ENCODE measurements around the gene MINDY2.
"Not testable (repeated sequence)": the region's sequence is repeated elsewhere in the genome, so short reads cannot be mapped to it uniquely, and the experiment has no call there.

Gene MINDY2

DNA sequence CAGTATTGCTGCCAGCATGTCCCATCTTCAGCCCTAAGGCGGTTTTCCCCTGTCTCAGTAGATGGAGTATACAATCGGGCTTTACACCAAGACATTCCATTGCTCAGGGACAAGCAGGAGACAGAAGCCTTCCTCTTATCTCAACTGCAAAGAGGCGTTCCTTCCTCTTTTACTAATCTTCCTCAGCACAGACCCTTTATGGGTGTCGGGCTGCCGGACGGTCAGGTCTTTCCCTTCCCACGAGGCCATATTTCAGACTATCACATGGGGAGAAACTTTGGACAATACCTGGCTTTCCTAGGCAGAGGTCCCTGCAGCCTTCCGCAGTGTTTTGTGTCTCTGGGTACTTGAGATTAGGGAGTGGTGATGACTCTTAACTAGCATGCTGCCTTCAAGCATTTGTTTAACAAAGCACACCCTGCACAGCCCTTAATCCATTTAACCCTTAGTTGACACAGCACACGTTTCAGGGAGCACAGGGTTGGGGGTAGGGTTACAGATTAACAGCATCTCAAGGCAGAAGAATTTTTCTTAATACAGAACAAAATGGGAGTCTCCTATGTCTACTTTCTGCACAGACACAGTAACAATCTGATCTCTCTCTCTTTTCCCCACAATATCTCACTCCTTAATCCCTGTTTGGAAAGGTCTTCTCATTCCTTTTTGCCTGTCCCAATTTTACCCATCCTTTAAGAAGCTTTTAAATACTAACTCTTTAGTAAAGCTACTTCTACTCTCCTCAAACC, 62.8 kb downstream of the MINDY2 start:
- not testable (repeated sequence) for DNase-seq (ENCODE audit: low spot score)

GRCh38 chr15:58839485-58839884, 68.4 kb downstream of the MINDY2 start:
- DNase-seq (ENCODE audit: low spot score) = peak; percentile 11

- DNase-seq (ENCODE audit: low spot score) = no peak
These were observed 68.9 kb downstream of the MINDY2 start for GRCh38 chr15:58840048-58840447.

DNA sequence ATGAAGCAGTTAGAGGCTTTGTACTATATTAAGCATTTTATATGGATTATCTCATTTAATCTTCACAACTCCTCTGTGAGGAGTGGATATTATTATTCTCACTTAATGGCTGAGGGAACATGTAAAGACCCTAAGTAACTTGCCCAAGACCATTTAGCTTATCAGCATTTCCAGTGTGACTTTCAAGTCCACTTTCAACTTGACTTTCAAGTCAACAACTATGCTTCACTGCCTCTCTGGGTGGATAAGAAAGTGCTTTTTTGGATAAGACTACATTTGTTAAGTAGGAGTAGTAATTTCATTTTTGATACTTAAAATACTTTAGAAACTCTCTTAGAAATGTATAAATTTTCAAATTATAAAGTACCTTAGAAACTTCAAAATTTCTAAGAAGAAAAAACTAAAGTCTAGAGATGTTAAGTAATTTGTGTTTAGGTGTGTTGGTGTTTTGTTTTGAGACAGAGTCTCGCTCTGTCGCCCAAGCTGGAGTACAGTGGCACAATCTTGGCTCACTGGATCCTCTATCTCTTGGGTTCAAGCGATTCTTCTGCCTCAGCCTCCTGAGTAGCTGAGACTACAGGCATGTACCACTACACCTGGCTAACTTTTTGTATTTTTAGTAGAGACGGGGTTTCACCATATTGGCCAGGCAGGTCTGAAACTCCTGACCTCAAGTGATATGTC, 71.8 kb downstream of the MINDY2 start:
- no peak for DNase-seq (ENCODE audit: low spot score)

- DNase-seq (ENCODE audit: low spot score) = not testable (repeated sequence)
These were observed 80.1 kb downstream of the MINDY2 start for GRCh38 chr15:58851205-58851604.

DNA sequence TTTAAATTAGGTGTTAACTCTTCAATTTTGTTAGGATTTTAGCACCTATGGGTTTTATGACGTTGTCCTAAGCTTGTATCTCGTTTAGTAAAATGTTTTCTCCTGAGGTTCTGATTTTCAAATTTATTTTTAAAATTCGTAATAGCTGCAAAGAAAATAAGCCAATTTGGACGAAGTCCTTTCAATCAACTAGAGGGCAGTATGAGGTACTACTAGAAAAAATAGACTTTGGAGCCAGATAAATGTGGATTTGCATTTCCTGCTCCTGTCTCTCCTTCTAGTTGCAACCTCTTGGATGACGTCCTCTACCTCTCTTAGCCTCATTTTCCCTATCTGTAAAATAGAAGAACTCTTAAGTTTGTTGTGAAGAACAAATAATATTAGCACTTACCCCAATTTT, 81.2 kb downstream of the MINDY2 start:
- DNase-seq (ENCODE audit: low spot score) = no peak

DNA sequence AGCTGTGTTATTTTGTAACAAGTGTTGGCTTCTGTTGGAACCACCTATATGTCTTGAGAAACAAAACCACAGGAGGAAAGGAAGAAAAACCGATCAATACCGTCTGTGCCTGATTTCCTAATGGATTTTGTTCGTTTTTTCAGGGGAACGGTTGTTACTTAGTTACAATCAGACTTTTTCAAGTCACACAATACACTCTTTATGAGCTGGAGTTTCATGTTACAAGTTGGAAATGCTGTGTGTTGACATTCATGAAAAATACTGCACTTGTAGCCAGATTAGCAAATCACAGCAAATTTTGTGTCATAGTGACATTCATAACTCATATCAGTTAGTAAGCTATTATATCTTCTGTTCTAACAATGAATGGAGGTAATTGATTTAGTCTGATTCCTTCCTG, 83.5 kb downstream of the MINDY2 start:
- DNase-seq (ENCODE audit: low spot score) = no peak

GRCh38 chr15:58856086-58856485, 85.0 kb downstream of the MINDY2 start:
- DNase-seq (ENCODE audit: low spot score) = no peak

DNA sequence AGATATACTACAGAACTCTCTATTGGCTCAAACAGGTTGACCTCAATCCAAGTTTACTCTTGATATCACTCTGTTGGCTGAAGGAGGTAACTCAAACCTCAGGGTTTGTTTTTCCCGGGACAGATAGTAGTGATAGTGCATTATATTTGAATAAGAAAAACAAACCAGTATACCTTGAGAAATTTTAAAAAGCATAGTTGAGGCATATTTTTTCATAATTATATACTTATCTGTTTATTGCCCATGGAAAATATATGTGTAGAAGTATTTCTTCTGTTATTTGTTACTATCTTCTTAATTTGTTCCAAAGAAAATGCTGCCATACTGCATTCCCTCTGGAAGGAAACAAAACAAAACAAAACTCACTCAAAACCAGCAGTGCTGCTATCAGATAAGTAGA, 85.5 kb downstream of the MINDY2 start:
- not testable (repeated sequence) for DNase-seq (ENCODE audit: low spot score)

- DNase-seq (ENCODE audit: low spot score) = no peak
These were observed 91.2 kb downstream of the MINDY2 start for GRCh38 chr15:58862326-58862725.

- peak; percentile 38 for DNase-seq (ENCODE audit: low spot score)
These were observed 93.7 kb downstream of the MINDY2 start for GRCh38 chr15:58864602-58865424.

GRCh38 chr15:58865425-58865880, 94.4 kb downstream of the MINDY2 start:
- DNase-seq (ENCODE audit: low spot score) = peak; percentile 10

DNA sequence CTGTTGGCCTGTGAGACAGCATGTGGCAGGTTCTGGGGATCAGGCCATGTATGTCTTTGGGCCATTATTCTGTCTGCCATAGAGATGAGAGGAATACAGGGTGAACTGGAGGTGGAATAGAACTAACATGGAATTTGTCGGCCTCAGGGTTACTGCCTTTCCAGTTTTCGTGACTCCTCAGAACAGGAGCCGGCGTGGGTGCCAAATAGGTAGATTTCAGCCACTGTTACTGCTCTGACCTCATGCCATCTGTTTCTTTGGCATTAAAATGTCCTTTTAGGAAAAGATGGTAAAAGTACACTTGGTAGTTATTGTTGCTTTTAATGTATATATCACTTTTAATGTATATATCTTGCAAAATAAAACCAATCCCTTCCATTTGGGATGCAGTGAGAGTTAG, 96.8 kb downstream of the MINDY2 start:
- DNase-seq (ENCODE audit: low spot score) = no peak

DNA sequence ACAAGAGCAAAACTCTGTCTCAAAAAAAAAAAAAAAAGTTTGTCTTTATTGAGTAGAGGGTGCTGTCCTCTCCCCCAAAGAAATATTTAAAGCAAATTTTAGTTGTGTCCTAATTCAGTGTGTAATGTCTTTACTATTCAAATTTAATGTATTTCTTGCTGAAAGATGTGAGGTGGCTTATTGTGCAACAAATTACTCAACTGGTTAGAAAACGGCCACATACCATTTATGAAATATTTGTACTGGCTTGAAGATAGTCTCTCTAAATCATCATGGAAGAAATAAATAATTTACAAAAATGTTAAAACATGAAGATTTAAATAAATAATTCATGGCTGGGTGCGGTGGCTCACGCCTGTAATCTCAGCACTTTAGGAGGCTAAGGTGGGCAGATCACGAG, 99.3 kb downstream of the MINDY2 start:
- peak; percentile 4 for DNase-seq (ENCODE audit: low spot score)

DNA sequence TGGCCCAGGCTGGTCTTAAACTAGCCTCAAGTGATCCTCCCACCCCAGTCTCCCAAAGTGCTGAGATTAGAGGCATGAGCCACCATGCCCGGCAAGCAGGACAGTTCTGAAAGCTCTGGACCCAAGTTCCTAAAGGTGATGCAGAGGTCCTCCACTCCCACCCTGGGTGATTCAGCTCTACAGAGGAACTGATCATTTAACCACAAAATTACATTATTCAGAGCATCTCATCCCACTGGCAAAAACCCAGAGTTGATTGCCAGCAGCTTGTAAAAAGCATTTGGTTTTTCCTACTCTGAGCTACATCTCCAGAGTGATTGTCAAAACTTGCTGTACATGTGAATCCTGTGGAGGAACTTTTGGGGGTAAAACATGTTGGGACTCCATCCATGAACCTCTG, 102.2 kb downstream of the MINDY2 start:
- DNase-seq (ENCODE audit: low spot score) = peak; percentile 81

DNA sequence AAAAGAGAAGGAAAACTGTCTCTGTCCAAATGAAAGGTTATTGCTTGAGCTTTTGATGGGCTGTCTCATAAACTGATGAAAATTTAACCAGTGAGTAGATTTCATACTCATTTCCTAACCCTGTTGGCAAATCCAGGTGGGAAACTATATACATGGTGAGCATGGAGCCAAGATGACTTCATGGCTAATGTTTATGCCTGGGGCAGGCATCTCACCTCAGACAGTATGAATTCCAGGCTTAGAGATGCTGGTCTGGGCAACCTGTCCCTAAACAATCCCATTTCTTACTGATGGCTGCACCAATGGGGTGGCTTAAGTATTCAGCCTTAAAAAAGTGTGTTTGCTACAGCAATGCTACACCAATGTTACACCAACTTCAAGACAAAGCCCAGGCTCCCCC, 104.2 kb downstream of the MINDY2 start:
- DNase-seq (ENCODE audit: low spot score) = no peak

GRCh38 chr15:58876306-58877106, 105.4 kb downstream of the MINDY2 start:
- no peak for DNase-seq (ENCODE audit: low spot score)

- no peak for DNase-seq (ENCODE audit: low spot score)
These were observed 107.1 kb downstream of the MINDY2 start for GRCh38 chr15:58877999-58878825.

- no peak for DNase-seq (ENCODE audit: low spot score)
These were observed 109.2 kb downstream of the MINDY2 start for GRCh38 chr15:58880320-58880719.

- no peak for DNase-seq (ENCODE audit: low spot score)
These were observed 111.1 kb downstream of the MINDY2 start for GRCh38 chr15:58882243-58882642.

DNA sequence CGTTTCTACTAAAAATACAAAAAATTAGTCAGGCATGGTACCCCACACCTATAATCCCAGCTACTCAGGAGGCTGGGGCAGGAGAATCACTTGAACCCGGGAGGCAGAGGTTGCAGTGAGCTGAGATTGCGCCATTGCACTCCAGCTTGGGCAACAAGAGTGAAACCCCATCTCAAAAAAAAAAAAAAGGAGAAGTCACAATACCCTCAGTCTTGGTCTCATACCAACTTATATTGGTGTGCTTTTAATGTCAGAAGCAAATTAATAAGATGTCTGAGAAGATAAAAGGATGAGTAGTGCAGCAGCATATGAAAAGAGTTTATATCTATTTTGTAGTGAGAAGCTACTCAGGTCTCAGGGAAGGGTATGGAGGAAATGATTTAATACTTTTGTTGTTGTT, 112.8 kb downstream of the MINDY2 start:
- DNase-seq (ENCODE audit: low spot score) = not testable (repeated sequence)

Data from AG08395 (cell line).